NCI-H510A treated with DMSO at 0.1 percent for 48 hours (cell line): ENCODE results near the gene ANKRD31.
"Not testable (repeated sequence)": the region's sequence is repeated elsewhere in the genome, so short reads cannot be mapped to it uniquely, and the experiment has no call there.

ENCODE experiments used
- DNase-seq: peaks from one replicate; lab custom pipeline; 2025; lab: John Stamatoyannopoulos, UW

ANKRD31 gene

GRCh38 chr5:75220787-75221186 is 15.9 kb downstream of the ANKRD31 start:
- DNase-seq: not testable (repeated sequence)

GRCh38 chr5:75214928-75215327 is 21.8 kb downstream of the ANKRD31 start:
- DNase-seq: no peak

- DNase-seq: no peak
These were observed 22.3 kb downstream of the ANKRD31 start for GRCh38 chr5:75214409-75214808.

GRCh38 chr5:75203604-75204003 is 33.1 kb downstream of the ANKRD31 start:
- no peak for DNase-seq

GRCh38 chr5:75202935-75203334 is 33.7 kb downstream of the ANKRD31 start:
- DNase-seq: no peak

- no peak for DNase-seq
These were observed 35.9 kb downstream of the ANKRD31 start for GRCh38 chr5:75200776-75201175.

- DNase-seq: no peak
These were observed 36.7 kb downstream of the ANKRD31 start for GRCh38 chr5:75199946-75200345.

- no peak for DNase-seq
These were observed 37.6 kb downstream of the ANKRD31 start for GRCh38 chr5:75199071-75199470.

- no peak for DNase-seq
These were observed 38.9 kb downstream of the ANKRD31 start for GRCh38 chr5:75197745-75198144.

- DNase-seq: no peak
These were observed 43.9 kb downstream of the ANKRD31 start for GRCh38 chr5:75192804-75193203.

- no peak for DNase-seq
These were observed 44.4 kb downstream of the ANKRD31 start for GRCh38 chr5:75192264-75192663.

- no peak for DNase-seq
These were observed 46.5 kb downstream of the ANKRD31 start for GRCh38 chr5:75190227-75190626.

- DNase-seq: no peak
These were observed 47.3 kb downstream of the ANKRD31 start for GRCh38 chr5:75189353-75189752.

- no peak for DNase-seq
These were observed 50.9 kb downstream of the ANKRD31 start for GRCh38 chr5:75185763-75186162.

GRCh38 chr5:75176009-75176408 is 60.7 kb downstream of the ANKRD31 start:
- not testable (repeated sequence) for DNase-seq

- not testable (repeated sequence) for DNase-seq
These were observed 61.8 kb downstream of the ANKRD31 start for GRCh38 chr5:75174872-75175271.

- DNase-seq: no peak
These were observed 67.2 kb downstream of the ANKRD31 start for GRCh38 chr5:75169516-75169915.

- DNase-seq: no peak
These were observed 68.5 kb downstream of the ANKRD31 start for GRCh38 chr5:75168026-75168735.

GRCh38 chr5:75167345-75167744 is 69.3 kb downstream of the ANKRD31 start:
- DNase-seq: no peak

- DNase-seq: not testable (repeated sequence)
These were observed 75.2 kb downstream of the ANKRD31 start for GRCh38 chr5:75161508-75161907.

GRCh38 chr5:75156585-75156984 is 80.1 kb downstream of the ANKRD31 start:
- no peak for DNase-seq

- no peak for DNase-seq
These were observed 83.8 kb downstream of the ANKRD31 start for GRCh38 chr5:75152860-75153259.

- no peak for DNase-seq
These were observed 88.6 kb downstream of the ANKRD31 start for GRCh38 chr5:75148051-75148450.

- DNase-seq: no peak
These were observed 94.0 kb downstream of the ANKRD31 start for GRCh38 chr5:75142566-75143136.
